ENCODE measurements around the gene ATF5.

Gene ATF5, protein sequence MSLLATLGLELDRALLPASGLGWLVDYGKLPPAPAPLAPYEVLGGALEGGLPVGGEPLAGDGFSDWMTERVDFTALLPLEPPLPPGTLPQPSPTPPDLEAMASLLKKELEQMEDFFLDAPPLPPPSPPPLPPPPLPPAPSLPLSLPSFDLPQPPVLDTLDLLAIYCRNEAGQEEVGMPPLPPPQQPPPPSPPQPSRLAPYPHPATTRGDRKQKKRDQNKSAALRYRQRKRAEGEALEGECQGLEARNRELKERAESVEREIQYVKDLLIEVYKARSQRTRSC

DNA sequence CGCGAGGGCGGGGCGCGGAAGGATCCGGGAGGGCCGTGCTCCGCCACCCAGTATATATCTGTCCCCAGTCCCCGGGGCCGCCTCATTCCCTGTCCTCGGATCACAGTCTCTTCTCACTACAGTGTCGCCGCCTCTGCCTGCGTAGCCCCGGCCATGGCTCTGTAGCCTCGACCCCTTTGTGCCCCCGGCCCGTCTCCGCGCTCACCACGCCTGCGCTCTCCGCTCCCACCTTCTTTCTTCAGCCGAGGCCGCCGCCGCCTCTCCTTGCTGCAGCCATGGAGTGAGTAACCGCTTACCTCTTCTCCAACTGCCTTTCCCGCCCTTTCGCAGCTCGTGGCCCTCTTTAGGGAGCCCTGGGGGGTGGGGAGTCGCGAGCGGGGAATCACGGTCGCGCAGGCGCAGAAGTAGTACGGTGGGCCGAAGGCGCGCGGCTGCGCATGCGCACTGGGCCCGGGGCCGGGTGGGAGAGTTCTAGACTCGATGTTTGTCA is at the start of gene ATF5, which contains the start of gene NUP62:
TSS of gene ATF5 (plus strand) at position 85 of the 490 bp plus-strand sequence. CDS start 1,646 bp downstream, outside the sequence.
TSS of gene NUP62 (minus strand) at position 384 of the 490 bp plus-strand sequence. CDS start 19,697 bp downstream, outside the sequence.
- peak in 54 of 56 donors; percentile 51 to 96 (median 84) for DNase-seq

DNA sequence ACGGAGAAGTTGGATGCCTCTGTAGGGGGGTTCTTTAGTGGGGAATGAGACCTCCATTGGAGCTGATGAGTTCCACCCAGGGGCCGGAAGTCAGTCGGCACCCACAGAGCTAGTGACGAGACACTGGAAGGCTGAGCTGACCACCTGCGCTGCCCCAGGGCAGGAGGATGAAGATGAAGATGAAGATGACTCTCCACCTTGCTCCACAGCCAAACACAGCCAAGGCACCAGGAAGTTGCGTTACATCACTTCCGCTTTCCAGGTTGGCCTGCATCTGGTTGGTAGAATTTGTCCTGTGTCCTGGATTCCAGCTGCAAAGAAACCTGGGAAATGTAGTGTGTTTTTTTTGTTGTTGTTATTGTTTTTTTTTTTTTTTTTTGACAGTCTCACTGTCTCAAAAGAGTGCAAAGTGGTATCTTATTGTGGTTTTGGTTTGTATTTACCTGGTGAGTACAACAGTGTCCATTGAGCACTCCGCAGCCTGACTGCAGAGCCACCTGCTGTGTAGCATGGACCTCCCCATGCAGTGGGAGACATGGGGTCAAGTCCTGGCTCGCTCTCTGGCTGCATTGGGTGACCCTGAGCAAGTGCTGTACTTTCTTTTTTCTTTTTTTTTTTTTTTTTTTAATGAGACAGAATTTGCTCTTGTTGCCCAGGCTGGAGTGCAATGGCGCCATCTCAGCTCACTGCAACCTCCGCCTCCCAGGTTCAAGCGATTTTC is 49.6 kb upstream of the ATF5 start:
- DNase-seq, result no peak

DNA sequence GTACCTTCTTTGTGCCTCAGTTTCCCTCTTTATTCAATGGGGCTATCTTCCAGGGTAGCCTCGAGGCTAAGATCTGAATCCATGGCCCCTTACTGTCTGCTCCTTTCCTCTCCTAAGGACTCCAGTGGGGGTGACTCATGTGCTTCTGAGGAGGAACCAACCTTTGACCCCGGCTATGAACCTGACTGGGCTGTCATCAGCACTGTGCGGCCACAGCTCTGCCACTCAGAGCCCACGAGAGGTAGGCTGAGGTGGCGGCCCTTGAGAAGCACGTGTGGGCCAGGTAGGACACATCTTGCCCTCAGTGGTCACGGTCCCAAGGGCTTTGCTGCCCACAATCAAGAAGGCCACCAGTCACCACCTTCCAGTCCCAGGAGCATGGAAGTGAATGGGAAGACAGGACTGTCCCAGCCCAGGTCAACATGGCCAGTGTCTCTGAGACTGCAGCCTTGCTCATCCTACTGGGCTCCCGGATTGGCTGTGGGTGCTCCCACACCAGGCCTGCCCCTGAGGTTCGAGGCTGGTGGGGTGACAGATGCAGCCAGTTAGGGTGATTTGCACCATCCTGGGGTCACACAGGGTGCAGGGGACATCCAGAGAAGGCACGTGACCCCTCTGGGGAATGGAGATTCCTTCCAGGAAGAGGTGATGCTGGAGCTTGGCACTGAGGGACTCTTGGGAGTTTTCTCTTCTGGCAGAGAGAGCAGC is 48.7 kb upstream of the ATF5 start:
- DNase-seq, result no peak

DNA sequence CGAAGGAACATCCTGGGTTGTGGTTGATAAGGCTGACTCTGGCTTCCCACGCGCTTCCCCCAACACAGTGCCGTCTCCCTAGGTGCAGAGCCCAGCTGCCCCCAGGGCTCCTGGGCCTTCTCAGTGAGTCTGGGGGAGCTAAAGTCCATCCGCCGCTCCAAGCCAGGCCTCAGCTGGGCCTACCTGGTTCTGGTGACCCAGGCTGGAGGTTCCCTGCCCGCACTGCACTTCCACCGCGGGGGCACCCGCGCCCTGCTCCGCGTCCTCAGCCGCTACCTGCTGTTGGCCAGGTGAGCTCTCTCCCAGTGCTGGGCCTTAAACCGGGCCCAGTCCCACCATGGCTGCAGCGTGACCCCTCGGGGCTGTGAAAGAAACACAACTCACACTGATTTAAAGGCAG is 47.8 kb upstream of the ATF5 start:
- no peak for DNase-seq

DNA sequence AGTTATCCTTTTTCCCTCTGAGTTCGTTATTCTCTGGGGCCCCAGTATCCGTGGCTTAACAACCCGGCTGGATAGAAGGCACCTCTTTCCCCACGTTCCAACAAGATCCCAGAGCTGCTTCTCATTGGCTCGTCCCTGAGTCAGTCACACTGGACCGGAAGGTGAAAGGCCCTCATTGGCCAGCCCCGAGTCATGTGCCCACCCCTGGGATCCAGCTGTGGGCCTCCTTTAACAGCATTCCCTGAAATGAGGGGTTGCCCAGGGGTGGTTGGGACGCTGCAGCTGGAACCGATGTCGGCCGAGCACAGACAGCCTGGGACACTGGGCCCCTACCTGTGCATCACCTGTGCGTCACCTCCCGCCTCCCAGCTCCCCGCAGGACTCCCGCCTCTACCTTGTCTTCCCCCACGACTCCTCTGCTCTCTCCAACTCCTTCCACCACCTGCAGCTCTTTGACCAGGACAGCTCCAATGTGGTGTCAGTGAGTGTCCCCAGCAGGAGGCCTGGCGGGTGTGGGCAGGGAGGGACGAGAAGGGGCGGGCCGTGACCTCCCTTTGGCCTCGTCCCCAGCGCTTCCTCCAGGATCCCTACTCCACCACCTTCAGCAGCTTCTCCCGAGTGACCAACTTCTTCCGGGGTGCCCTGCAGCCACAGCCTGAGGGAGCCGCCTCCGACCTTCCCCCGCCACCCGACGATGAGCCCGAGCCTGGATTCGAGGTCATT is 47.2 kb upstream of the ATF5 start:
- DNase-seq, result no peak

DNA sequence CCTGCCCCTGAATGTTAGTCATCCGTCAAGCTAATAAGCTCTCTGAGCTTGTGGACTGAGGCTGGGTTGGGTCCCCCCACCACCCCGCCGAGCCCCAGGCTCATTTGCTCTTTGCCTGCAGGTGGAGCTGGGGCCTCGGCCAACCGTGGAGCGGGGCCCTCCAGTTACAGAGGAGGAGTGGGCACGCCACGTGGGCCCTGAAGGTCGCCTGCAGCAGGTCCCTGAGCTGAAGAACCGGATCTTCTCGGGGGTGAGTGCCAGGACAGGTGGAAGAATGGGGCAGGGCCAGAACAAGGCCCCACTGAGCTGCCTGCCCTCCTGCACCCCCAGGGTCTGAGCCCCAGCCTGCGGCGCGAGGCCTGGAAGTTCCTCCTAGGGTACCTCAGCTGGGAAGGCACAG is 46.4 kb upstream of the ATF5 start:
- no peak for DNase-seq

DNA sequence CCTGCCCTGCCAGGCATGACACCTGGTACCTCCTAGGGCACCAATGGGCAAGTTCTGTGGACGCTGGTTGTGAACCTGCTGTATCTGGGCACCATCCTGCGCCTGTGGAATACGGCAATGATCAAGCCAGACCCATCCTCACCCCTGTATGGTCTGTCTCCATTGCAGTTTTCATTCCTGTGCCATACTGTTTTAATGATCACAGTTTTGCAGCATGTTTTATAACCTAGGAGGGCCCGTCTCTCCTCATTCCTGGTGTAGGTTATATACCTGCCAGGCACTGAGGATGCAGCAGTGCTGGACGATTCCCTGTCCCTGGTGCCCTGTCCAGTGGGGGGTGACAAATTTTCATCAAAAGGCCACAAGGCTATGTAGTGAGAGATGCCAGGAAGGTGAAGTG is 45.9 kb upstream of the ATF5 start:
- DNase-seq, result no peak

DNA sequence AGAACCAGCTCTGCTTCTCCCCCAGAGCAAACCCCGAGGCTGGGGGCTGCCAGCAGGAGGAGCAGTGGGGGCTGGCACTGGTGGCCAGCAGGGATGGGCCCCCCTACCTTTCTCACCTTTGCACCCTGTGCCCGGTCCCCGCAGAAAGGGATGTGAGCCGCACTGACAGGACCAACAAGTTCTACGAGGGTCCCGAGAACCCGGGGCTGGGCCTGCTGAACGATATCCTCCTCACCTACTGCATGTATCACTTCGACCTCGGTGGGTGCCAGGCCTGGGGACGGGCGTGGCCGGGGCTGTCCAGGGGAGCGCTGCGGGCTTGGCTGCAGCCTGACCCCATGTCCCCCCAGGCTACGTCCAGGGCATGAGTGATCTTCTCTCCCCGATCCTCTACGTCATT is 44.9 kb upstream of the ATF5 start:
- DNase-seq, result no peak

DNA sequence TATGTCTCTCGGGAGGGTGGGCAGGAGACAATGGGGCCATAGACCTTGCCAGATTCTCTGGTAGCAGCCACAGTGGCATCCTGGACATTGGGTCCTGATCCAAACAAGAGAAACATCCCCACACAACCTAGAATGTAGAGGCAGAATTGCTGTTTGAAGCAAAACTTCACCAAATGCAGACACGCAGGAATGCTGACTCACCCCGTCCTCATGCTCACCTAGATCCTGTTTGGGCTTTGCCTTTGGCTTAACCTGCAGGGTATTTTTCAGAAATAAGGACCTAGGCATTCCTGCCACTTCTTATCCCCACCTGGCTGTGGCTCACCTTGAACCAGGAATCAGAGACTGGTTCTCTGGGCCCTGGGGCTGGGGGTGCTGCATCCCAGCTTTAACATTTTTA is 44.2 kb upstream of the ATF5 start:
- DNase-seq, result no peak

DNA sequence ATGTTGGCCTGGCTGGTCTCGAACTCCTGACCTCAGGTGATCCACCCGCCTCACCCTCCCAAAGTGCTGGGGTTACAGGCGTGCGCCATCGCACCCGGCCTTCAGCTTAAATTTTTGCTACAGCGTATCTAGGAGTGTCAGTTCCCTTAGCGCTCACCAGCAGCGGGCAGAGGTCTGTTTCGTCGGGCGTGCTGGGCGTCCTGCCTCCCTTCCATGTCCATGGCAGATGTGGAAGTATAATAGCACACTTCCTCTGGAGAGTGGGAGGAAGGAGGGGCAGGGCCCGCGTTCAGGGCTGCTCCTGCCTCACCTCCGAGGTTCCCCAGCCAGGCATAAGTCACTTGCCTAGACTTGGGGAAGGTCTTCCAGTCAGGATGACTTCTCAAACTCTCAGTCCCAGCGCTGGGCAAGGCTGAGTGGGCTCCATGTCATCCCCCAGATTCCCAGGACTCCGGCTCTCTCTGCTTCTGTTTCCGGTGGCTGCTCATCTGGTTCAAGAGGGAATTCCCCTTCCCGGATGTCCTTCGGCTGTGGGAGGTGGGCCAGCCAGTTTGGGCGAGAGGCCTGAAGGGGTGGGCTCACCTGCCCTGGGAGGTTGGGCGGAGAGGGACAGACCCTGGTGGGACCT is 41.9 kb upstream of the ATF5 start:
- DNase-seq, result no peak

DNA sequence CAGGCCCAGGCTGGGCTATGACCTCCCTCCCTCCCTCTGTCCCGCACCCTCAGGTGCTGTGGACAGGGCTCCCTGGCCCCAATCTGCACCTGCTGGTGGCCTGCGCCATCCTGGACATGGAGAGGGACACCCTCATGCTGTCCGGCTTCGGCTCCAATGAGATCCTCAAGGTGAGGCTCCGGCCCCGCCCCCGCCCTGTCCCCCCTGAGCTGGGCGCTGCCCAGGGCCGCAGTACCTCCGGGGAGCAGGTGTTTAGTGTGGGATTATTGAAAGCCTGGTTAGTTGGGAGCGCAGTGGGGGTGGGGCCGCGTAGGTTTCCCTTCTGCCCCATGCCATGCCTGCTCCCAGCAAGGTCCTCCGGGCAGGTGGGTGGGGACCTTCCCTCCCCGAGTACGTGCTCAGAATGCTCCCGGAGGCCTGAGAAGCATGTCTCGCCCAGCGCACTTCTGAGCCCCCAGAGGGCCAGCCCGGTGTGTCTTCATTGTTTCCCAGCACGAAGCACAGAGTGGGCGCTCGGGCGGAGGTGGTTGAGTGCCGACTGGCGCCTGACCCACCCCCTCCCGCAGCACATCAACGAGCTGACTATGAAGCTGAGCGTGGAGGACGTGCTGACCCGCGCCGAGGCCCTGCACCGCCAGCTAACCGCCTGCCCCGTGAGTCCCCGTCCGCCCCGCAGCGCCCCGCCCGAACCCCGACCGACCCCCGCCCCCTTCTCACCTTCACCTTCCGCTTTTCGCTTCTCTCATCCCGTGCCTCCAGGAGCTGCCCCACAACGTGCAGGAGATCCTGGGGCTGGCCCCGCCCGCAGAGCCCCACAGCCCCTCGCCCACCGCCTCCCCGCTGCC is 41.1 kb upstream of the ATF5 start:
- no peak for DNase-seq

DNA sequence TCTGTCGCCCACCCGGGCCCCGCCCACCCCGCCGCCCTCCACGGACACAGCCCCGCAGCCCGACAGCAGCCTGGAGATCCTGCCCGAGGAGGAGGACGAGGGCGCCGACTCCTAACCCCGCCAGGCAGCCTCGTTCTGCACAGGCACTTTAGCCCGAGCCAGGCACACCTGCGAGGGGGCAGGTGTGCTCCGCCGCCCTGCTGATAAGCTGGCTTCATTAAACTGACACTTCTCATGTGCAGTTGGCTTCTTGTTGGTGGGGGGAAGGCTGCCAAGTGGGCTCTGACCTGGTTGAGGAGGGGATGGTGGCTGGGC is 40.5 kb upstream of the ATF5 start:
- DNase-seq, result no peak

DNA sequence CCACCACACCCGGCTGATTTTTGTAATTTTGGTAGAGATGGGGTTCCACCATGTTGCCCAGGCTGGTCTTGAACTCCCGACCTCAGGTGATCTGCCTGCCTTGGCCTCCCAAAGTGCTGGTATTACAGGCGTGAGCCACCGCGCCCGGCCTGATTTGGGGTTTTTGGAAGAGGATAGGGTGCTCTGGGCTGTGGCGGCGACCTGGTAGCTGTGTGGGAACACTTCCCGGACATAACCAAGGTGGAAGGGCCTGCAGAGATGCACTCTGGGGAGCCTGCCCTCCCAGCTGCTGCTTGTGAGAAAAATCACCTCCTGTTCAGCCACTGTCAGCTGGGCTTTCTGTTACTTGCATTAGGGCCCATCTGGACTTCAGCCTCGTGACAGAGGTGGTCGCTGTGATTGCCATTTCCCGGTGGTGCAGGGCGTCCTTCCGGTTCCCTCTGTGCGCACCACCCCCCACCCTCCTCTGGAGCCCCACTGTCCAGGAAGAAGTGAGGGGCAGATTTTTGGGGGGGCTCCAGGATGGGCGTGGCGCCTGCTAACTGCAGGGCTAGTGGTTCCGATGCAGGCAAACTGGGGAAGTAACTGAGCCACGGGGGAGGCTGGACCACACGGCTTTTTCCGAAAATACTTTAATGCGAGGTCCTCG is 39.8 kb upstream of the ATF5 start:
- DNase-seq, result no peak

DNA sequence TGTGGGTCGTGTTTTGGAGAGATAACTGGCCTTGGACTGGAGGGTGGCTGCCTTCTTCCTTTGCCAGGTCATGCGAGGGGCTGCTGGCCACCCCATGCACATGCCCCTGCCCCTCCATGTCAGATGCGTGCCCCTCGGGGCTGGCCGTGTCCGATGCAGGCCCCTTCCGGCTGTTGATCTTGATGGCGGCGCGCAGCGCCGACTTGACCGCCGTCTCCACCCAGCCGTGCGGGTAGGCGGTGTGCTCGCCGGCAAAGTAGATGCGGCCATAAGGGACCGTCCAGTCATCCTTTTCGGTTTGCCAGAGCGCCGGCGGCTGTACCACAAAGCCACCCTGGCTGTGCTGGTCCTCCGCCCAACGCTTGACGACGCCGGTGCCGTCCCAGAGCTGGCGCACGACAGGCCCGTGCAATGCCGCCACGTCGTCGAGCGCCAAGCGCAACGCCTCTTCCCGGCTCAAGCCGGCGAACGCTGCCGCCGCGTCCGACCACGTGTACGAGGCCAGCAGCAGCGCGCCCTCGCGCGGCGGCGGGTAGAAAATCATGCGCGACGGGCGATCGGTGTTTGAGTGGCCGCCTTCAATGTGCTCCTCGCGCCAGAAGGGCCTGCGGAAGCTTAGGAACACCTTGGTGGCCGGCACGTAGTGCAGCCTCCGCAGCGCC is 39.2 kb upstream of the ATF5 start:
- DNase-seq, result peak in 36 of 56 donors; percentile 3 to 71 (median 29)

DNA sequence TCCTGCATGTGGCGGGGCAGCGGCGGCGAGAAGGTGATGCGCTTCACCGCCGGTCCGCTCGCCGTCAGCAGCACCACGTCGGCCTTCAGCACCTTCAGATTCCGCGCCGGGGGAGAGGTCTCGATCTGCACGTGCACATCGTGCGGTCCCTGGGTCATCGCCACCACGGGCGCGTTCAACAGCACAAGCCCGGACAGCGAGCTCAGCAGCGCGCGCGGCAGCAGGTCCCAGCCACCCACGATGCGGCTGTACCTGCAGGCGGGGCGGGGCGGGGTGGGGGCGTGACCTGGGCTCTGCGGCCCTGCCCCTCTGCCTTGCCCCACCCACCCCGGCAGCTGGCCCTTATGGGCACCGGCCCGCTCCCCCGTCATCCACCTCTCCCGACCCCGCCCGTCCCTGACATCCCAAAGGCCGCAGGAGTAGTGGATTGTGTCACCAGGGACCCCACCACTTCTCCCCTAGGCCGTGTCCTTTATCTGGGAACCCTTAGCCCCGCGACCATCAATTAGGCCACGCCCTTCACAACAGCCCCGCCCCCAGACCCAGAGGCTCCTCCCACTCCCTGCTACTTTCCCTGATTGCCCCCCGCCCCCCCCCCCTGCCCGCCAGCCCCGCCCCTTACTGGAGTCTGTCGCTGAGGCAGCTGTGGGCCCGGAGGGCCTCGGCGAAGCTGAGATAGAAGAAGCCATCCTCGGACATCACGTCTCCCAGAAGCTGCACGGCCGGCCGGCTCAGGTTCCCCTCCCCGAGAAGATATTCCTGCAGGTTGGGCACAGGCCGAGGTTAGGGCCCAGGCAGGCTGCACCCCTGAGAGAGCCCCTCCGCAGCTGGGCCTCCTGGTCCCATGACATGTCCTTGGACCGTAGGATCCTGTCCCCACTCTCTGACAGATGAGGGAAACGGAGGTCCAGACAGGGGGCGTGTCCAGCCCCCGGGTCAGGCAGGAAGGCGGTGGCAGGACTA is 38.4 kb upstream of the ATF5 start:
- peak in 5 of 56 donors; percentile 17 to 46 (median 30) for DNase-seq

DNA sequence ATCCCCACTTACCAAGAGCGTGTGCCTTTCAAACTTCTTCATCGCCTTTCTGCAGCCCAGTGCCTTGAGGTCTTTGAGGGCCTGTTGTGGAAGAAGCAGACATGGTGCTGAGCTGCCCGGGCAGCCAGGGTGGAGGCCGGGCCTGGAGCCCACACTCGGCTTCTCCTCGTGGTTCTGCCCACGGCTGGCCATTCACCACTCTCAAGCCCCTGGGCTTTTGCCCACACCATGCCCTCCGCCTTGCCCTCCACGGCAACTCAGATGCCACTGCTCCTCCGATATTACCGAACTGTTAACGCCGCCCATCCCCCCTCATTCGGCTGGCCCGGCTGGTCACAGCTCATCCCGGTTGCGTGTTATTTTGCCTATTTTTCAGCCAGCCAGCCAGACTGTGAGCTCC is 37.6 kb upstream of the ATF5 start:
- no peak for DNase-seq

DNA sequence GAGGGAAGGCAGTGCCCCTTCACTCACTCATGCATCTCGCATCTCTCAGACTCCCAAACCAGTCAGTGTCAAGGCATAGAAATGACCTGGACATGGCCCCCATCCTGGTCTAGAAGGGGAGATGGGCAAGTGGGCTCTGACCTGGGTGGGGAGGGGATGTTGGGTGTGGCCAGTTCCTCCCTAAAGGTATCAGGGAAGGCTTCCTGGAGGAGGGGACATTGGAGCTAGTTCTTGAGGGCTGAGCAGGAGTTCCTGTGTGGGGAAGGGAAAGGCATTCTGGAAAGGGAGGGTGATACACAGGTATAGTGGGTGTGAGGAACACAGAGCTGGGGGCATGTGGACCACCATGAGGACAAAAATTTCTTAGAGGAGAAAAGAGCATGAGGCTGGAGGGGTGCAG is 36.3 kb upstream of the ATF5 start:
- DNase-seq, result no peak
